ENCODE results near the gene NUMBL. TPM values are rescaled to one million over a fixed set of nuclear protein-coding genes. Genes with fewer than 3 reads are reported as not detected.

Gene NUMBL
- total RNA-seq, 4 donors from 2014 or later: 11.2 to 45.8 (median 36.0) TPM

DNA sequence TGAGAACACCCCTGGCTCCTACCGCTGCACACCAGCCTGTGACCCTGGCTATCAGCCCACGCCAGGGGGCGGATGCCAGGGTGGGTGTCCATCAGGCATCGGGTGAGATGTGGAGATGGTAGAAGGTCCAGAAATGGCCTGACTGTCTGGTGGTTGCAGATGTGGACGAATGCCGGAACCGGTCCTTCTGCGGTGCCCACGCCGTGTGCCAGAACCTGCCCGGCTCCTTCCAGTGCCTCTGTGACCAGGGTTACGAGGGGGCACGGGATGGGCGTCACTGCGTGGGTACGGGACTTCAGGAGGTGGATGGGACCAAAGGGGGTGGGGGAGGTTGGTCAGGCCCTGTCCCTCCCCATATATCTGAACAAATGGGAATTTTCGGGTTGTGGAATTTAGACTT is 73.5 kb downstream of the NUMBL start:
- intact Hi-C loops (cut with DNase I; ENCODE audit: low total_unique reads): no loop called here
- no peak for TF ChIP-seq POLR2A (IDR thresholded peaks at IDR 0.05)
- TF ChIP-seq, protein P1, sequence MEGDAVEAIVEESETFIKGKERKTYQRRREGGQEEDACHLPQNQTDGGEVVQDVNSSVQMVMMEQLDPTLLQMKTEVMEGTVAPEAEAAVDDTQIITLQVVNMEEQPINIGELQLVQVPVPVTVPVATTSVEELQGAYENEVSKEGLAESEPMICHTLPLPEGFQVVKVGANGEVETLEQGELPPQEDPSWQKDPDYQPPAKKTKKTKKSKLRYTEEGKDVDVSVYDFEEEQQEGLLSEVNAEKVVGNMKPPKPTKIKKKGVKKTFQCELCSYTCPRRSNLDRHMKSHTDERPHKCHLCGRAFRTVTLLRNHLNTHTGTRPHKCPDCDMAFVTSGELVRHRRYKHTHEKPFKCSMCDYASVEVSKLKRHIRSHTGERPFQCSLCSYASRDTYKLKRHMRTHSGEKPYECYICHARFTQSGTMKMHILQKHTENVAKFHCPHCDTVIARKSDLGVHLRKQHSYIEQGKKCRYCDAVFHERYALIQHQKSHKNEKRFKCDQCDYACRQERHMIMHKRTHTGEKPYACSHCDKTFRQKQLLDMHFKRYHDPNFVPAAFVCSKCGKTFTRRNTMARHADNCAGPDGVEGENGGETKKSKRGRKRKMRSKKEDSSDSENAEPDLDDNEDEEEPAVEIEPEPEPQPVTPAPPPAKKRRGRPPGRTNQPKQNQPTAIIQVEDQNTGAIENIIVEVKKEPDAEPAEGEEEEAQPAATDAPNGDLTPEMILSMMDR (IDR thresholded peaks at IDR 0.05): no peak
- no peak for DNase-seq (ENCODE audit: low spot score in 2 of 2)
- WGBS, 2 donors: 93 to 94% methylated on average over 17 of the region's 17 CpGs
- H3K4me3 ChIP-seq (ENCODE audit: low read depth, poor library complexity, severe bottlenecking): no peak overlapping the region

DNA sequence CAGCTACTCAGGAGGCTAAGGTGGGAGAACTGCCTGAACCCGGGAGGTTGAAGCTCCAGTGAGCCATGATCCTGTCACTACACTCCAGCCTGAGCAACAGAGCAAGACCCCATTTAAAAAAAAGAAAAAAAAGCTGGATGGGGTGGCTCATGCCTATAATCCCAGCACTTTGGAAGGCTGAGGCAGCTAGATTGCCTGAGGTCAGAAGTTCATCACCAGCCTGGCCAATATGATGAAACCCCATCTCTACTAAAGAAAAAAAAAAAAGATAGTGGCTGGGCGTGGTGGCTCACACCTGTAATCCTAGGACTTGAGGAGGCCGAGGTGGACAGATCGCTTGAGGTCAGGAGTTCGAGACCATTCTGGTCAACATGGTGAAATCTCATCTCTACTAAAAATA is 74.3 kb downstream of the NUMBL start:
- intact Hi-C loops (cut with DNase I; ENCODE audit: low total_unique reads): no loop called here
- TF ChIP-seq, protein P1 (IDR thresholded peaks at IDR 0.05): no peak
- no peak for TF ChIP-seq POLR2A (IDR thresholded peaks at IDR 0.05)
- no peak for DNase-seq (ENCODE audit: low spot score in 2 of 2)
- H3K4me3 ChIP-seq (ENCODE audit: low read depth, poor library complexity, severe bottlenecking): no peak overlapping the region
- 82 to 85% methylated on average over 5 of the region's 5 CpGs for WGBS, 2 donors

Other genes starting within 250 kb of the NUMBL start
- 10 to 100 TPM; 20.5 to 26.5 (median 25.0) TPM for gene SERTAD3, start 246.3 kb downstream of the NUMBL start, total RNA-seq
- gene BLVRB, start 224.9 kb downstream of the NUMBL start, total RNA-seq: 100 to 1,000 TPM; 139 to 161 (median 154) TPM
- 1 to 10 TPM in 3 of 4 donors, under 1 TPM in 1; 0.25 to 2.2 (median 1.6) TPM for gene SPTBN4, start 223.7 kb downstream of the NUMBL start, total RNA-seq
- 10 to 100 TPM; 39.6 to 53.4 (median 43.0) TPM for gene SHKBP1, start 113.8 kb downstream of the NUMBL start, total RNA-seq
- gene LTBP4, start 89.3 kb downstream of the NUMBL start, total RNA-seq: 100 to 1,000 TPM; 113 to 181 (median 144) TPM
- gene COQ8B, start 26.2 kb upstream of the NUMBL start, total RNA-seq: 10 to 100 TPM; 40.2 to 58.7 (median 44.1) TPM
- gene ITPKC, start 26.5 kb upstream of the NUMBL start, total RNA-seq: 100 to 1,000 TPM in 1 of 4 donors, 10 to 100 TPM in 3; 83.1 to 104 (median 93.6) TPM
- 1 to 10 TPM; 4.1 to 8.5 (median 4.6) TPM for gene ACTMAP, start 59.8 kb upstream of the NUMBL start, total RNA-seq
- 10 to 100 TPM; 18.0 to 52.4 (median 44.9) TPM for gene SNRPA, start 60.6 kb upstream of the NUMBL start, total RNA-seq
- 10 to 100 TPM; 10.4 to 17.0 (median 12.9) TPM for gene MIA, start 84.9 kb upstream of the NUMBL start, total RNA-seq
- 10 to 100 TPM; 18.7 to 22.8 (median 19.7) TPM for gene RAB4B, start 87.6 kb upstream of the NUMBL start, total RNA-seq
- 10 to 100 TPM; 34.4 to 52.8 (median 45.1) TPM for gene EGLN2, start 108.5 kb upstream of the NUMBL start, total RNA-seq
- gene CYP2A6, start 159.8 kb upstream of the NUMBL start, total RNA-seq: not detected
- gene CYP2A7, start 191.6 kb upstream of the NUMBL start, total RNA-seq: not detected